ENCODE results near the gene ZNF304. TPM values are rescaled to one million over a fixed set of nuclear protein-coding genes. Genes with fewer than 3 reads are reported as not detected.

Gene ZNF304
- total and polyA plus RNA-seq, 2 of the 4 experiments (the other 2 are of a cell fraction) = 3.9 to 16.1 TPM

DNA sequence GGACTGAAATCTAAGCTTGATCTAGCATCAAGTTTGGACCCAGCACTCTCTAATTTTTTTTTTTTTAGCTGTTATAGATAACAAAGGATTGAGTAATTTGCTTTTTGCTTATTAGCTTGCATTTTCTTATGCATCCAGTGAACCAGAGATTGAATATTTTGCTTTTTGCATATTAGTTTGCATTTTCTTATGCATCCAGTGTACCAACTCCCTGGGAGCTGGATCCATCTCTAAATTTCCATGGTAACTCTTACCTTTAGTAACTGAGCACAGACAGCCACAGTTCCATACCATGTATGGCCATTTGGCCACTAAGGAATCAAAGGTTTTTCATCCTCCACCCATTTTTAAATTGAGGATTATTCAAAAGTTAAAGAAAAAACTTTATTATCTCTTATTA, 29.9 kb downstream of the ZNF304 start:
- ChIA-PET POLR2A (ENCODE audit: unreplicated experiment) (no interaction called here), CTCF (no interaction called here)
- Histone ChIP-seq H3K4me3 (ENCODE audit: insufficient read depth, low read depth, low read length) (no peak overlapping the region), H3K4me1 (ENCODE audit: control insufficient read depth, insufficient read depth, low read length) (no peaks in the 10 kb centered on the region), H3K23ac (ENCODE audit: low read depth, low read length) (no peak overlapping the region), H2AK5ac (ENCODE audit: low read depth, low read length) (no peak overlapping the region), H3K4ac (ENCODE audit: low read depth, low read length) (no peak overlapping the region), H4K20me1 (ENCODE audit: insufficient read depth, low read length) (no peaks in the 10 kb centered on the region), H2AFZ (replicated peaks; ENCODE audit: low read length, poor library complexity) (no peak overlapping the region), H2BK20ac (ENCODE audit: low read depth, low read length) (no peak overlapping the region), H4K5ac (ENCODE audit: low read depth, low read length) (no peak overlapping the region), H3K18ac (ENCODE audit: low read depth, low read length) (no peak overlapping the region), H4K91ac (ENCODE audit: insufficient read depth, low read depth, low read length) (no peak overlapping the region), H3K9me1 (ENCODE audit: insufficient read depth, low read length) (no peaks in the 10 kb centered on the region), H3K56ac (ENCODE audit: extremely low read depth, insufficient read depth, low read length) (no peak overlapping the region), H2BK5ac (ENCODE audit: low read depth, low read length, poor library complexity, severe bottlenecking) (no peak overlapping the region), H2BK120ac (ENCODE audit: low read depth, low read length) (no peak overlapping the region), H3K36me3 (ENCODE audit: control insufficient read depth, insufficient read depth, low read length) (peaks cover 21% of the 10 kb centered on the region), H3K9ac (ENCODE audit: low read depth, low read length) (no peak overlapping the region), H2AK9ac (replicated peaks; ENCODE audit: low read depth, low read length, poor library complexity) (no peak overlapping the region), H3K27me3 (ENCODE audit: control insufficient read depth, insufficient read depth, low read length) (no peaks in the 10 kb centered on the region), H3K79me1 (ENCODE audit: low read depth in 1 of 2, low read length in 2 of 2) (no peaks in the 10 kb centered on the region), H3K14ac (replicated peaks; ENCODE audit: low read depth, low read length) (no peak overlapping the region), H2BK15ac (ENCODE audit: low read depth, low read length) (no peak overlapping the region), H3K9me3 (ENCODE audit: control insufficient read depth, insufficient read depth, low read length) (peaks cover 27% of the 10 kb centered on the region), H4K8ac (ENCODE audit: low read depth in 2 of 2, low read length in 2 of 2) (no peak overlapping the region), H3K27ac (ENCODE audit: insufficient read depth, low read length) (no peak overlapping the region), H3K4me2 (ENCODE audit: low read depth, low read length) (no peak overlapping the region)
- no peak for ATAC-seq (ENCODE audit: low read depth)
- intact Hi-C loops (cut with micrococcal nuclease) = no loop called here
- dilution Hi-C loops (cut with HindIII; ENCODE audit: low sequenced_read_pairs, unreplicated experiment) = no loop called here
- no peak for TF ChIP-seq MAFK (IDR thresholded peaks at IDR 0.05; ENCODE audit: low read depth, low read length)
- TF ChIP-seq, protein P1, sequence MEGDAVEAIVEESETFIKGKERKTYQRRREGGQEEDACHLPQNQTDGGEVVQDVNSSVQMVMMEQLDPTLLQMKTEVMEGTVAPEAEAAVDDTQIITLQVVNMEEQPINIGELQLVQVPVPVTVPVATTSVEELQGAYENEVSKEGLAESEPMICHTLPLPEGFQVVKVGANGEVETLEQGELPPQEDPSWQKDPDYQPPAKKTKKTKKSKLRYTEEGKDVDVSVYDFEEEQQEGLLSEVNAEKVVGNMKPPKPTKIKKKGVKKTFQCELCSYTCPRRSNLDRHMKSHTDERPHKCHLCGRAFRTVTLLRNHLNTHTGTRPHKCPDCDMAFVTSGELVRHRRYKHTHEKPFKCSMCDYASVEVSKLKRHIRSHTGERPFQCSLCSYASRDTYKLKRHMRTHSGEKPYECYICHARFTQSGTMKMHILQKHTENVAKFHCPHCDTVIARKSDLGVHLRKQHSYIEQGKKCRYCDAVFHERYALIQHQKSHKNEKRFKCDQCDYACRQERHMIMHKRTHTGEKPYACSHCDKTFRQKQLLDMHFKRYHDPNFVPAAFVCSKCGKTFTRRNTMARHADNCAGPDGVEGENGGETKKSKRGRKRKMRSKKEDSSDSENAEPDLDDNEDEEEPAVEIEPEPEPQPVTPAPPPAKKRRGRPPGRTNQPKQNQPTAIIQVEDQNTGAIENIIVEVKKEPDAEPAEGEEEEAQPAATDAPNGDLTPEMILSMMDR (conservative IDR thresholded peaks at IDR 0.05; ENCODE audit: low read depth, low read length) = no peak
- TF ChIP-seq NFE2L2 (IDR thresholded peaks at IDR 0.05; ENCODE audit: low read depth, low read length) = no peak
- no peak for TF ChIP-seq SMC3 (IDR thresholded peaks at IDR 0.05; ENCODE audit: low read depth, low read length)
- TF ChIP-seq, protein P2, sequence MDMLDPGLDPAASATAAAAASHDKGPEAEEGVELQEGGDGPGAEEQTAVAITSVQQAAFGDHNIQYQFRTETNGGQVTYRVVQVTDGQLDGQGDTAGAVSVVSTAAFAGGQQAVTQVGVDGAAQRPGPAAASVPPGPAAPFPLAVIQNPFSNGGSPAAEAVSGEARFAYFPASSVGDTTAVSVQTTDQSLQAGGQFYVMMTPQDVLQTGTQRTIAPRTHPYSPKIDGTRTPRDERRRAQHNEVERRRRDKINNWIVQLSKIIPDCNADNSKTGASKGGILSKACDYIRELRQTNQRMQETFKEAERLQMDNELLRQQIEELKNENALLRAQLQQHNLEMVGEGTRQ (IDR thresholded peaks at IDR 0.05; ENCODE audit: low read depth, low read length) = no peak
- no peak for TF ChIP-seq FOS (IDR thresholded peaks at IDR 0.05; ENCODE audit: low read depth, low read length)
- TF ChIP-seq POLR2A (IDR thresholded peaks at IDR 0.05; ENCODE audit: low read depth, low read length) = no peak
- in situ Hi-C loops (cut with MboI; ENCODE audit: low sequenced_read_pairs) = loop anchor here (25.0 kb wide), 1 partner anchor 969 kb away; the partner anchor contains the start of gene ZNF583
- no TSS peak for BruUV-seq (replicated peaks)
- DNase-seq = no peak

All from IMR-90 (cell line).